Activated T-helper 17 cell treated with anti-CD3 and anti-CD28 coated beads, Interleukin-2, amount 50 U/mL, for 72 hours (primary cell): ENCODE measurements around the gene NSD2. TPM values are rescaled to one million over a fixed set of nuclear protein-coding genes. Genes with fewer than 3 reads are reported as not detected.

ENCODE experiments used
- ATAC-seq: fragments of 150-1000 bp; cut with Tn5 transposase; replicated peaks from 2 replicates; pipeline ENCODE4 v1.10.0; 2021; ENCODE audit warnings: mild to moderate bottlenecking, moderate library complexity
- H3K27ac Mint-ChIP-seq: one replicate; pipeline ENCODE4 v1.8.0; 2022; ENCODE audit warnings: mixed read lengths
- H3K27me3 Mint-ChIP-seq: one replicate; pipeline ENCODE4 v1.8.0; 2022; ENCODE audit warnings: mixed read lengths
- H3K36me3 Mint-ChIP-seq: one replicate; pipeline ENCODE4 v1.8.0; 2022; ENCODE audit warnings: low read depth, mild to moderate bottlenecking, mixed read lengths
- H3K4me1 Mint-ChIP-seq: one replicate; pipeline ENCODE4 v1.8.0; 2022; ENCODE audit warnings: mixed read lengths
- H3K4me3 Mint-ChIP-seq: one replicate; pipeline ENCODE4 v1.8.0; 2022; ENCODE audit warnings: mild to moderate bottlenecking, mixed read lengths
- H3K9me3 Mint-ChIP-seq: one replicate; pipeline ENCODE4 v1.8.0; 2022; ENCODE audit warnings: mixed read lengths
- total RNA-seq, 2 donors: library from RNA; stranded (reverse); gene quantifications; one replicate each; pipeline ENCODE4 v1.2.3, GENCODE V29; 2022

NSD2 gene
- total RNA-seq, 2 donors from 2014 or later, result 187 to 239 TPM

- peaks cover 47% of the 10 kb centered on the region for H3K4me1 Mint-ChIP-seq
- no peaks in the 10 kb centered on the region for H3K27me3 Mint-ChIP-seq
- no peak overlapping the region for H3K4me3 Mint-ChIP-seq
- ATAC-seq, result no peak
- H3K36me3 Mint-ChIP-seq, result peaks cover 15% of the 10 kb centered on the region
- no peak overlapping the region for H3K27ac Mint-ChIP-seq
- H3K9me3 Mint-ChIP-seq, result no peaks in the 10 kb centered on the region
Observed at GRCh38 chr4:1883583-1883982, 12.4 kb downstream of the NSD2 start.

DNA sequence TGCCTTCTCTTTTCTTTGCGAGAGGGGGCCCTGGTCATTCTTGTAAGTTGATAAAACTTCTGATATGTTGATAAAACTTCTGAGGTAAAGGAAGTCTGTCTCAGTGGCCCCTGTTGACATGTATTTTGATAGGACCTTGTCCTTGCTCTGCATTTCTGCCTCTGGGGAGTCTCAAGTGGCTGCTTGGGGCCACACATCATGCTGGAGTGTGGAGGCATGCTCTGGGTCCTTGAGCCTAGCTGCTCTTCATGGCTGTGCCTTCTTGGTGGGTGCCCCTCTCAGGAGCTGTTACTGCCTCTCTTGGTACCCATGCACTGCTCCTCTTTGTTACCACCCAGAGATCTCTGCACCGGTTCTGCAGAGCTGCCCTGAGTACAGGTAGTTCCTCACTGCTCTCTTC, 14.2 kb downstream of the NSD2 start:
- ATAC-seq, result no peak
- H3K27ac Mint-ChIP-seq, result no peak overlapping the region
- no peaks in the 10 kb centered on the region for H3K27me3 Mint-ChIP-seq
- H3K9me3 Mint-ChIP-seq, result no peaks in the 10 kb centered on the region
- H3K4me3 Mint-ChIP-seq, result no peak overlapping the region
- peaks cover 38% of the 10 kb centered on the region for H3K4me1 Mint-ChIP-seq
- H3K36me3 Mint-ChIP-seq, result peaks cover 4% of the 10 kb centered on the region

DNA sequence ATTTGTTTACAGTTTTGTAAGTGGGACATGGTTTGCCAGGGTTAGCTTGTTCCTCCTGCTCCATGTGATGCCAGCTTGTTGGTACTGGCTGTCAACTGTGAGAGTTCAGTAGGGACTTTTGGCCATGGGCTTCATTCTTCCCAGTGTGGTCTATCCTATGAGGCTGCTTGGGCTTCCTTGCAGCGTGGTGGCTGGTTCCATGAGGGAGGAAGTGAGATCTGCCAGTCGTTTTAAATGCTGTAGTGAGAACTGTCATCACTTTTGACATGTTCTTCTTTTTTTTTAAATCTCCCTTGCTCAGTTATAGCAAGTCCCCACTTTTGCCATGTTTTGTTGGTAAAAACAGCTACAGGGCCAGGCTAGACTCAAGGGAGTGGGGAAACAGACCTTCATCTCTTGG, 15.9 kb downstream of the NSD2 start:
- Mint-ChIP-seq H3K9me3 (no peaks in the 10 kb centered on the region), H3K4me1 (peaks cover 28% of the 10 kb centered on the region), H3K4me3 (no peak overlapping the region), H3K36me3 (peaks cover 6% of the 10 kb centered on the region), H3K27ac (peak overlapping the region; percentile 36), H3K27me3 (no peaks in the 10 kb centered on the region)
- no peak for ATAC-seq

DNA sequence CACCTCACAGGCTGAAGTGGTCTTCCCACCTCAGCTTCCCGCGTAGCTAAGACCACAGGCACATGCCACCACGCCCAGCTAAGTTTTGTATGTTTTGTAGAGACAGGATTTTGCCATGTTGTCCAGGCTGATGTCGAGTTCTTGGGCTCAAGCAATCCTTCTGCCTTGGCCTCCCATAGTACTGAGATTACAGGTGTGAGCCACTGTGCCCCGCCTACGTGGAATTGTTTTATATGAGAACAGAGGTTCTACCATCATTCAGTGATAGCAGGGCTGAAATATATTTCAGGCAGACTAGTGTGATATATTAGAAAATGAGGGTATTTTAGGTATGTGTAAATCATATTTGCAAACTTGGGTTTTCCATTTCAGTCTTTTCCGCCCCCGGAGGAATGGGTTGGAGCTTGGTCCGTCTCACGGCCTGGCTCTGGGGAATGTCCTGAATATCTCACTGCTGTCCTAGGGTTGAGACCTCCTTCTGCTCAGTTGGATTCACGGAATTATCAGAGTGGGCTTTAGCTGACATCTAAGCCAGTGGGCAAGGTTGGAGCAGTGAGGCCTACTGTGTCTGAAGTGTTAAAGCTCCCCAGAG, 19.9 kb downstream of the NSD2 start:
- peaks cover 15% of the 10 kb centered on the region for H3K4me1 Mint-ChIP-seq
- no peaks in the 10 kb centered on the region for H3K9me3 Mint-ChIP-seq
- H3K4me3 Mint-ChIP-seq, result no peak overlapping the region
- H3K27ac Mint-ChIP-seq, result no peak overlapping the region
- no peaks in the 10 kb centered on the region for H3K27me3 Mint-ChIP-seq
- no peak for ATAC-seq
- peaks cover 43% of the 10 kb centered on the region for H3K36me3 Mint-ChIP-seq

DNA sequence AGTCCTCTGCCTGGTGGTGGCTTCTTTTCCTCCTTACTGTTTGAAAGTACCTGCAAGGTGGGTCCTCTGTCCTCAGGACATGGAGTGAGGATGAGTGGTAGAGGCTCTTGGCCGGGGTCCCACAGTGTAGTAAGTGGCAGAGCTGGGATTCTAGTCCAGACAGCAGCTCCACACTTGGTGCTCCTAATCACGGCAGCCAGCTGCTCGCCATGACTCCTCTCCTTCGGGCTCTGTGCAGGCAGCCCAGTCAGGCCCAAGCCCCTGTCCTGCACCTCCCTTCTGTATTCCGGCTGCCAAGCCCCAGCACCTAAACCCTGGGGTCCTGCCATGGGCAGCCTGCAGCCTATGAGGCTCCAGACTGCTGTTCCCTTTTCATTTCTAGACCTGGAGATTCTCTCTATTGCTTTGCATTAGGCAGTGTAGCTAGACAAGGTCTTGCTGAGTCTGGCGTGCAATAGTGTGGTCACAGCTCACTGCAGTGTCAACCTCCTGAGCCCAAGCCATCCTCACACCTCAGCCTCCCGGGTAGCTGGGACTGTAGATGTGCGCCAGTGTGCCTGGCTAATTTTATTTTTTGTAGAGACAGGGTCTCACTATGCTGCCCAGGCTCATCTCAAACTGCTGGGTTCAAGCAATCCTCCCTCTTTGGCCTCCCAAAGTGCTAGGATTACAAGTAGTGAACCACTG, 24.9 kb downstream of the NSD2 start:
- H3K9me3 Mint-ChIP-seq, result no peaks in the 10 kb centered on the region
- H3K4me1 Mint-ChIP-seq, result peaks cover 11% of the 10 kb centered on the region
- H3K27ac Mint-ChIP-seq, result peak overlapping the region; percentile 17
- ATAC-seq, result no peak
- no peak overlapping the region for H3K4me3 Mint-ChIP-seq
- H3K36me3 Mint-ChIP-seq, result peaks cover 72% of the 10 kb centered on the region
- H3K27me3 Mint-ChIP-seq, result no peaks in the 10 kb centered on the region

DNA sequence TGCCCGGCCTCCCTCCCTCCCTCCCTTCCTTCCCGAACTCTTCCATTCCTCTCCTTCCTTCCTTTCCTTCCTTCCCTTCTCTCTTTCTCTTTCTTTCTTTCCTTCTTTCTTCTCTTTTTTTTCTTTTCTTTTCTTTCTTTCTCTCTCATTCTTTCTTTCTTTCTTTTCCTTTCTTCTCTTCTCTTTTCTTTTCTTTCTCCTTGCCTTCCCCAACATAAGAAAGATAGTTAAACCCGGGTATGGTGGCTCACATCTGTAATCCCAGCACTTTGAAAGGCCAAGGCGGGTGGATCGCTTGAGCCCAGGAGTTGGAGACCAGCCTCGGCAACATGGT, 25.4 kb downstream of the NSD2 start:
- ATAC-seq, result no peak
- Mint-ChIP-seq H3K36me3 (peaks cover 76% of the 10 kb centered on the region), H3K9me3 (no peaks in the 10 kb centered on the region), H3K27me3 (no peaks in the 10 kb centered on the region), H3K4me3 (no peak overlapping the region), H3K4me1 (peaks cover 11% of the 10 kb centered on the region), H3K27ac (peak overlapping the region; percentile 17)

DNA sequence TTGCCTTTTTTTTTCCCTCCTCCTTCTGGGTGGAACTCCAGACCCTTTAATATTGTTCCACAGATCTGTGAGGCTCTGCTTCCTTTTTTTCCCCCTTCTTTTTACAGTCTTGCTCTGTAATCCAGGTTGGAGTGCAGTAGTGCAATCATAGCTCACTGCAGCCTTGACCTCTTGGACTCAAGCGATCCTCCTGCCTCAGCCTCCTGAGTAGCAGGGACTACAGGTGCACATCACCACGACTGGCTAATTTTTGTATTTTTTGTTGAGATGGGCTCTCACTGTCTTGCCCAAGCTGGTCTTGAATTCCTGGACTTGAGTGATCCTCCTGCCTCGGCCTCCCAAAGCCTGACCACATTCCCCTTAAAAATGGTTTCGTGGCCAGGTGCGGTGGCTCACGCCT, 26.8 kb downstream of the NSD2 start:
- Mint-ChIP-seq H3K27ac (no peak overlapping the region), H3K4me3 (no peak overlapping the region), H3K9me3 (no peaks in the 10 kb centered on the region), H3K27me3 (no peaks in the 10 kb centered on the region), H3K36me3 (peaks cover 76% of the 10 kb centered on the region), H3K4me1 (peaks cover 11% of the 10 kb centered on the region)
- no peak for ATAC-seq

DNA sequence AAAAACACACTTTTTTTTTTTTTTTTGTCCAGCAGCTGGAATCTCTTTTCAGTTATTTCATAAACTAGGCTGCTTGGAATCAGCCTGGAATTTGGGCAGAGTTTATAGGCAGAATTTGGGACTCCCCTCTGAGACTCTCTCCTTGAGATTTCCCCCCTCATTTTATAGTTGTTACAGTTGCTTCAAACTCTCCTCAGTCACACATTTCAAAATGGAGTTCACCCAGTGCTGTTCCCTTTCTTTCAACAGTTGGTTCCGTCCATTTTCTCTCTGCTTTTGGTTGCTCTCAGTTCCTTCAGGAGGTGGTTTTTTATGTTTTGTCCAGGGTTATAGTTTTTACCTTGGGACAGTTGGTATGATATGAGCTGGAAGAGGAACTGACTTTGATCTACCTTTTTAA, 27.5 kb downstream of the NSD2 start:
- peaks cover 76% of the 10 kb centered on the region for H3K36me3 Mint-ChIP-seq
- no peak overlapping the region for H3K4me3 Mint-ChIP-seq

GRCh38 chr4:1899149-1900086, 28.2 kb downstream of the NSD2 start:
- Mint-ChIP-seq H3K9me3 (no peaks in the 10 kb centered on the region), H3K36me3 (peaks cover 77% of the 10 kb centered on the region), H3K4me1 (peaks cover 11% of the 10 kb centered on the region), H3K4me3 (no peak overlapping the region), H3K27me3 (no peaks in the 10 kb centered on the region), H3K27ac (no peak overlapping the region)
- ATAC-seq, result peak; percentile 96

More for the DNA sequence above, 27.5 kb downstream of the NSD2 start:
- no peaks in the 10 kb centered on the region for H3K27me3 Mint-ChIP-seq
- peaks cover 11% of the 10 kb centered on the region for H3K4me1 Mint-ChIP-seq
- no peak overlapping the region for H3K27ac Mint-ChIP-seq
- ATAC-seq, result no peak
- no peaks in the 10 kb centered on the region for H3K9me3 Mint-ChIP-seq

- Mint-ChIP-seq H3K27ac (no peak overlapping the region), H3K9me3 (no peaks in the 10 kb centered on the region), H3K4me1 (peaks cover 10% of the 10 kb centered on the region), H3K27me3 (no peaks in the 10 kb centered on the region), H3K36me3 (peaks cover 79% of the 10 kb centered on the region), H3K4me3 (no peak overlapping the region)
- no peak for ATAC-seq
Observed at GRCh38 chr4:1900087-1900433, 28.9 kb downstream of the NSD2 start.

DNA sequence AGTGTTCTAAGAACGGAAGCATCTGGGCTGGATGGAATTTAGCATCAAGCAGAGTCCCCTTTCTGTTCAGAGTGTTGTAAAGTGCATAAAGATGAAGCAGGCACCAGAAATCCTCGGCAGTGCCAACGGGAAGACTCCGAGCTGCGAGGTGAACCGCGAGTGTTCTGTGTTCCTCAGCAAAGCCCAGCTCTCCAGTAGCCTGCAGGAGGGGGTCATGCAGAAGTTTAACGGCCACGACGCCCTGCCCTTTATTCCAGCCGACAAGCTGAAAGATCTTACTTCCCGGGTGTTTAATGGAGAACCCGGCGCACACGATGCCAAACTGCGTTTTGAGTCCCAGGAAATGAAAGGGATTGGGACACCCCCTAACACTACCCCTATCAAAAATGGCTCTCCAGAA, 29.4 kb downstream of the NSD2 start:
- Mint-ChIP-seq H3K27me3 (no peaks in the 10 kb centered on the region), H3K36me3 (peaks cover 79% of the 10 kb centered on the region), H3K4me3 (no peak overlapping the region), H3K4me1 (peaks cover 12% of the 10 kb centered on the region), H3K27ac (no peak overlapping the region), H3K9me3 (no peaks in the 10 kb centered on the region)
- ATAC-seq, result no peak

- H3K9me3 Mint-ChIP-seq, result no peaks in the 10 kb centered on the region
- ATAC-seq, result no peak
- no peak overlapping the region for H3K4me3 Mint-ChIP-seq
- H3K27ac Mint-ChIP-seq, result no peak overlapping the region
- no peaks in the 10 kb centered on the region for H3K27me3 Mint-ChIP-seq
- H3K4me1 Mint-ChIP-seq, result peaks cover 17% of the 10 kb centered on the region
- H3K36me3 Mint-ChIP-seq, result peaks cover 79% of the 10 kb centered on the region
Observed at GRCh38 chr4:1901127-1901526, 29.9 kb downstream of the NSD2 start.

- Mint-ChIP-seq H3K9me3 (no peaks in the 10 kb centered on the region), H3K4me3 (no peak overlapping the region), H3K27ac (no peak overlapping the region), H3K27me3 (no peaks in the 10 kb centered on the region), H3K36me3 (peaks cover 81% of the 10 kb centered on the region), H3K4me1 (peaks cover 23% of the 10 kb centered on the region)
- no peak for ATAC-seq
Observed at GRCh38 chr4:1902243-1902642, 31.1 kb downstream of the NSD2 start.

DNA sequence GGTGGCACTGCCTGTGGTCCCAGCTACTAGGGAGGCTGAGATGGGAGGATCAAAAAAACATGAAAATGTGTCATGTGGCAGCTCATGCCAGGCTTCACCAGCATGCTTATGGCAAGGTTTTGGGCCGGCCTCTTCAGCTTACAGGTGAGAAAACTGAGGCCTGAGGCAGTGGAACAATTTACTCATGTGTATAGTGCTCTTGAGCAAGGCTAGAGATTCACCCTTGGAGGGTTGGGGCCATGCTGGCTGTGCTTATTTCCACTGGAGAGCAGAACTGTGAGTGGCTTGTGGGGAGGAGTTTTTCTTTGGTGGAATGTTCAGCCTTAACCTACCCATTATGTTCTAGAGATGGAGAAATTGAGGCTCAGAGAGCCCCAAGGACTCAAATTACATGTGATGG, 31.8 kb downstream of the NSD2 start:
- Mint-ChIP-seq H3K36me3 (peaks cover 89% of the 10 kb centered on the region), H3K4me1 (peaks cover 27% of the 10 kb centered on the region), H3K4me3 (no peak overlapping the region), H3K9me3 (no peaks in the 10 kb centered on the region), H3K27ac (no peak overlapping the region), H3K27me3 (no peaks in the 10 kb centered on the region)
- ATAC-seq, result no peak

- no peaks in the 10 kb centered on the region for H3K9me3 Mint-ChIP-seq
- no peak overlapping the region for H3K27ac Mint-ChIP-seq
- H3K4me1 Mint-ChIP-seq, result peaks cover 27% of the 10 kb centered on the region
- ATAC-seq, result no peak
- peaks cover 97% of the 10 kb centered on the region for H3K36me3 Mint-ChIP-seq
- no peak overlapping the region for H3K4me3 Mint-ChIP-seq
- H3K27me3 Mint-ChIP-seq, result no peaks in the 10 kb centered on the region
Observed at GRCh38 chr4:1904042-1904441, 32.8 kb downstream of the NSD2 start.
